Stimulated activated naive CD8-positive, alpha-beta T cell treated with anti-CD3 and anti-CD28 coated beads, Interleukin-15, Interleukin-2, amounts not matched to agents 100 ng/mL and 50 ng/mL, for 24 hours (primary cell): ENCODE data around the gene TMEM271.
"Not testable (repeated sequence)": the region's sequence is repeated elsewhere in the genome, so short reads cannot be mapped to it uniquely, and the experiment has no call there.

Experiments used
- H3K27ac Mint-ChIP-seq: one replicate; pipeline ENCODE4 v1.8.0; 2021; ENCODE audit warnings: mild to moderate bottlenecking, mixed read lengths
- H3K27me3 Mint-ChIP-seq: one replicate; pipeline ENCODE4 v1.8.0; 2021; ENCODE audit warnings: mixed read lengths
- H3K36me3 Mint-ChIP-seq: one replicate; pipeline ENCODE4 v1.8.0; 2021; ENCODE audit warnings: low read depth, mixed read lengths
- H3K4me1 Mint-ChIP-seq: one replicate; pipeline ENCODE4 v1.8.0; 2021; ENCODE audit warnings: low read depth, mixed read lengths
- H3K4me3 Mint-ChIP-seq: one replicate; pipeline ENCODE4 v1.8.0; 2021; ENCODE audit warnings: mild to moderate bottlenecking, mixed read lengths
- H3K9me3 Mint-ChIP-seq: one replicate; pipeline ENCODE4 v1.8.0; 2021; ENCODE audit warnings: mixed read lengths

The TMEM271 gene

DNA sequence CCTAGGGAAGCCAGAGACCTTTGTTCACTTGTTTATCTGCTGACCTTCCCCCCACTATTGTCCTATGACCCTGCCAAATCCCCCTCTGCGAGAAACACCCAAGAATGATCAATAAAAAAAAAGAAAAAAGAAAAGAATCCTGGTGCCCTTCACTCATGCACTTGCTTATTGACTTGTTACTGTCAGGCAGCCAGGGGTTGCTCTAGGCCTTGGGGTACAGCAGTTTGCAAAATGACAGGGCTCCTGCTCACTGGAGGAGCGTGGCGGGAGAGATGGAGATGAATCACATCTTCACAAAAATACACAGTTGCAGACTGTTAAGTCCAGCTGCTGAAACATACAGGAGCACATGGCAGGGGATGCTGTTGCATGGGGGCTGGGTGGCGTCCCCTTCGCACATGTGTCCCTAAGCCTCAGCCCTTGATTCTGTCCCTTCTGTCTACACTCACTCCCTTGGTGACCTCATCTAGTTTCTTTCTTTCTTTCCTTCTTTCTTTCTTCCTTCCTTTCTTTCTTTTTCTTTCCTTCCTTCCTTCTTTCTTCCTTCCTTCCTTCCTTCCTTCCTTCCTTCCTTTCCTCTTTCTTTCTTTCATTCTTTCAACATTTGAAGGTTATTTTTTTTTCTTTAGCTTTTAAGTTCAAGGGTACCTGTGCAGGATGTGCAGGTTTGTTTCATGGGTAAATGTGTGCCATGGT, 16.9 kb upstream of the TMEM271 start:
- H3K4me3 Mint-ChIP-seq, result no peak overlapping the region
- H3K36me3 Mint-ChIP-seq, result peaks cover 4% of the 10 kb centered on the region
- H3K4me1 Mint-ChIP-seq, result no peaks in the 10 kb centered on the region
- H3K27ac Mint-ChIP-seq, result no peak overlapping the region
- peaks cover 7% of the 10 kb centered on the region for H3K9me3 Mint-ChIP-seq
- H3K27me3 Mint-ChIP-seq, result peaks cover 58% of the 10 kb centered on the region

DNA sequence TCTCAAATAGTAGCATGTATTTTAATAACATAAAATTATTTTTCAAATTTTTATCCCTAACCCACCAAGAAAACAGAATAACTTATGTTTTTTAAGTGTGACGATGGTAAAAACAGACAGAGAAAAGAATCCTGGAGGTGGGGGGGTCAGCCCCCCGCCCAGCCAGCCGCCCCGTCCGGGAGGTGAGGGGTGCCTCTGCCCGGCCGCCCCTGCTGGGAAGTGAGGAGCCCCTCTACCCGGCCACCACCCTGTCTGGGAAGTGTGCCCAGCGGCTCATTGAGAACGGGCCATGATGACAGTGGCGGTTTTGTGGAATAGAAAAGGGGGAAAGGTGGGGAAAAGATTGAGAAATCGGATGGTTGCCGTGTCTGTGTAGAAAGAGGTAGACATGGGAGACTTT, 16.1 kb upstream of the TMEM271 start:
- H3K4me3 Mint-ChIP-seq, H3K27ac Mint-ChIP-seq, H3K36me3 Mint-ChIP-seq, H3K9me3 Mint-ChIP-seq, H3K4me1 Mint-ChIP-seq: not testable (repeated sequence)
- peaks cover 51% of the 10 kb centered on the region for H3K27me3 Mint-ChIP-seq

DNA sequence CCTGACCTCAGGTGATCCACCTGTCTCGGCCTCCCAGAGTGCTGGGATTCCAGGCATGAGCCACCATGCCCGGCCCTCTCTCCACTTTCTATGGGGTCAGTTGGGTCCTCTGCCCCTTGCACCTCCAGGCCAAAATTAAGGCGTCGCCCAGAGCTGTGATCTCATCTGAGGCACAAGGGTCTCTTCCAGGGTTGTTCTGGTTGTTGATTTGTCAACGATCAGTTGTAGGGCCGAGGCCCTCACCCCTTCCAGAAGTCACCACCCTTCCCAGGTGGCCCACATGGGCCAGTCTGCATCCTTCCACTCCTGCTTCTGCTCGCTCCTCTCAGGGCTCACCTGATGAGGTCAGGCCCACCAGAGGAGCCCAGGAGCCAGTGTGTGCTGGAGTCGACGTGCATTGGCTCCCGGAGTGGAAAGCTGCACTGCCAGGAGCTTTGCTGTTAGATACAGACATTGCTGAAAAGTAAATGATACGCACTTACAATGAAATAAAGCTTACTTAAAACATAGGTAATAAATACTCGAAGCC, 14.3 kb upstream of the TMEM271 start:
- Mint-ChIP-seq H3K4me3 (no peak overlapping the region), H3K9me3 (peaks cover 10% of the 10 kb centered on the region), H3K27ac (no peak overlapping the region), H3K36me3 (peaks cover 4% of the 10 kb centered on the region), H3K27me3 (peaks cover 48% of the 10 kb centered on the region), H3K4me1 (no peaks in the 10 kb centered on the region)

DNA sequence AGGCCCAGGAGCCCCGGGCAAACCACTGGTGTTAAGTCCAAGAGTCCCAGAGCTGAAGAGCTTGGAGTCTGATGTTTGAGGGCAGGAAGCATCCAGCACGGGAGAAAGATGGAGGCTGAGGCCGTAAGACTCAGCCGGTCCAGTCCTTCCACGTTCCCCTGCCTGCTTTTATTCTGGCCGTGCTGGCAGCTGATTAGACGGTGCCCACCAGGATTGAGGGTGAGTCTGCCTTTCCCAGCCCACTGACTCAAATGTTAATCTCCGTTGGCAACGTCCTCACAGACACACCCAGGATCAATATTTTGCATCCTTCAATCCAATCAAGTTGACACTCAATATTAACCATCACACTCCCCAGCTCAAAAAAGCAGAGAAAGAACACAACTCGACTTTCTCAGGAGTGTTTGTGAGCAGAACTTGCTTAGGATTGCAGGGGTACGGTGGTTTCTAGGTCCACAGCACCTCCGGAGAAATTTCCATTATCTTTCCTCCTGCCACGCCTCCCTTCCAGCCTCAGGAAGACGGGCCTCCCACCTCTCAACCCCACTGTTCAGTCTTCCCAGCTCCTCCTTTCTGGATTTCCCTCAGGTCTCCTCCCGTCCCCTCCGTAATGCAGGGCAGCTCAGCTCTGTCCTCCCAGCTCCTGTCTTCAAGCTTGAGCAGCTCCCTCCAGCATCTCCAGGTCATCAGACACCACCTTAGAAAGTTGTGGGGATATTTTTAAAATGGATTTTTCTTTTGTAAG, 13.3 kb upstream of the TMEM271 start:
- Mint-ChIP-seq H3K4me3 (no peak overlapping the region), H3K27me3 (peaks cover 40% of the 10 kb centered on the region), H3K27ac (no peak overlapping the region), H3K36me3 (peaks cover 5% of the 10 kb centered on the region), H3K4me1 (no peaks in the 10 kb centered on the region), H3K9me3 (peaks cover 8% of the 10 kb centered on the region)

DNA sequence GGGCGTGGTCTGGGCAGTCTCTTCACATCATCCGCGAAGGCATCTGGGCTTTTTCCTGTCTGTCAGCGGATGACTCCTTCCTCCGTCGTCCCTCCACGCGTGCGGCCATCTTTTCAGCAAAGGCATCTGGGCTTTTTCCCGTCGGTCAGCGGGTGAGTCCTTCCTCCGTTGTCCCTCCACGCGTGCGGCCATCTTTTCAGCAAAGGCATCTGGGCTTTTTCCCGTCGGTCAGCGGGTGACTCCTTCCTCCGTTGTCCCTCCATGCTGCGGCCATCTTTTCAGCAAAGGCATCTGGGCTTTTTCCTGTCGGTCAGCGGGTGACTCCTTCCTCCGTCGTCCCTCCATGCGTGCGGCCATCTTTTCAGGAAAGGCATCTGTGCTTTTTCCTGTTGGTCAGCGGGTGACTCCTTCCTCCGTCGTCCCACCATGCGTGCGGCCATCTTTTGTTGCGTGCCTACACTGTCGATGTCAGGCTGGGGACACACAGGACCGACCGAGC, 12.3 kb upstream of the TMEM271 start:
- peaks cover 44% of the 10 kb centered on the region for H3K27me3 Mint-ChIP-seq
- peaks cover 11% of the 10 kb centered on the region for H3K9me3 Mint-ChIP-seq
- H3K4me3 Mint-ChIP-seq, result no peak overlapping the region
- H3K27ac Mint-ChIP-seq, result no peak overlapping the region
- peaks cover 10% of the 10 kb centered on the region for H3K36me3 Mint-ChIP-seq
- H3K4me1 Mint-ChIP-seq, result no peaks in the 10 kb centered on the region

DNA sequence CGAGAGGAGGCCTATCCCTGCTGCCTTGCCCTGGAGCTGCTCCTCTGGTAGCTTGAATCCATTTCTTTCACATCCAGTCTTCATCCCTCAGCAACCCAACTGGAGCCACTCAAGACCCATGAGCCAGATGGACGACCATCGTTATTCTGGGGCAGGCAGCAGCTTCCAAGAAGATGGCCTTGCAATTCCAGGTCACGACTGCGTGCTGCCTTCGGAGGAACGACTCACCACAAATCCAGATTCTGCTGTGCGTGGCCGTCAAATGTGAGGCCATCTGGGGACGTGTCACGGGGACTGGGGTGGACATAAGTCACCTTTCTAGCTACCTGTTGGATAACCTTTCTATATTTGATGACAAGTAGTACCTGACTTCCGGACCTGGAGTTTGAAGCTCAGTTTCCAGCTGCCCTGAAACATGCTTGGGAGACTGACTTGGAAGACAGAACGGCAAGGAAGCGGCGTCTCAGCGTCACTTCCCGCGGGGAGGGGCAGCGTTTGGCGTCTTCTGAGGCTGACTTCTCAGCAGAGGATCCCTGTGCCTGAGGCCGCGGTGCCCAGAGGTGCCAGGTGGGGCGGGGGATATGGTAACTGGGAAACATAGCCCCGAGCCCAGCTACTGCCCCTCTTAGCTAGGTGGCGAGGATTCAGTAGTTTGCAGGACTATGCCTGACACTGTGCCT, 11.7 kb upstream of the TMEM271 start:
- peaks cover 10% of the 10 kb centered on the region for H3K36me3 Mint-ChIP-seq

DNA sequence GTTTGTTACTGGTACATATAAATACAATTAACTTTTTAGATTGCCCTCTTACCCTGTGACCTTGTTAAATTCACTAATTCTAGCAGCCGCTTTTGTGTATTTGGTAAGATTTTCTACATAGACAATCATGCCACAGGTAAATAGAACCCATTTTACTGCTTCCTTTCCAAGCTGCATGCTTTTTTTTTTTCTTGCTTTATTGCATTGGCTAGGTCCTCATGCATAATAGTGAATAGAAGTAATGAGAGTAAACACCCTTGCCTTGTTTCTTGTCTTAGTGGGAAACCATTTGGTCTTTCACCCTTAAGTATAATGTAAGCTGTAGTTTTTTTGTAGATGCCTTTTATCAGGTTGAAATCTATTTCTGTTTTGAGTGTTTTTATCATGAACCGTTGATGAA, 7.7 kb upstream of the TMEM271 start:
- H3K36me3 Mint-ChIP-seq, result peaks cover 10% of the 10 kb centered on the region
- peaks cover 62% of the 10 kb centered on the region for H3K27me3 Mint-ChIP-seq
- peaks cover 11% of the 10 kb centered on the region for H3K9me3 Mint-ChIP-seq
- no peak overlapping the region for H3K4me3 Mint-ChIP-seq
- H3K4me1 Mint-ChIP-seq, result no peaks in the 10 kb centered on the region
- no peak overlapping the region for H3K27ac Mint-ChIP-seq

More for the DNA sequence above, 11.7 kb upstream of the TMEM271 start:
- H3K4me1 Mint-ChIP-seq, result no peaks in the 10 kb centered on the region
- no peak overlapping the region for H3K4me3 Mint-ChIP-seq
- peaks cover 11% of the 10 kb centered on the region for H3K9me3 Mint-ChIP-seq
- H3K27ac Mint-ChIP-seq, result no peak overlapping the region
- peaks cover 48% of the 10 kb centered on the region for H3K27me3 Mint-ChIP-seq

DNA sequence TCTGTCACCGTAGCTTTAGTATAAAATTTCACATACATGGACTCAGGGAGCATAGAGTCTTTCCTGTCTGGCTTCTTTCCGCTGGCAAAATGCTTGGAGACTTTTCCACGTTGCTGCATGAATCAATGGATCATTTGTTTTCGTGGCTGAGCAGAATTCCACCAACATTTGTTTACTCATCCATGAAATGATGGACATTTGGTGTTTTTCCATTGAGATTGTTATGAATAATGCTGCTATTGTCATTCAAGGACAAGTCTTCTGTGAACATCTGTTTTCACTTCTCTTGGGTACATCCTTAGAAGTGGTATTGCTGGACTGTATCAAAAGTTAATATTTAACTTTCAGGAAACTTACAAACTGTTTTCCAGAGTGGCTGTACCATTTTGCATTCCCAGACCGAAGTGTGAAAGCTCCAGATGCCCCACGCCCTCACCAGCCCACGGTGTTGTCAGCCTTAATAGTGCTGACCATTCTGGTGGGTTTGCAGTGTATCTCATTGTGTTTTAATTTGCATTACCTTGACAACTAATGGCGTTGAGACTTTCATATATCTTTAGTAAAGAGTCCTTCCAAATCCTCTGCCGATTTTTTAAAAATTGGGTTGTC, 5.8 kb upstream of the TMEM271 start:
- Mint-ChIP-seq H3K27me3 (peaks cover 75% of the 10 kb centered on the region), H3K9me3 (peaks cover 11% of the 10 kb centered on the region), H3K4me1 (peaks cover 8% of the 10 kb centered on the region), H3K4me3 (no peak overlapping the region), H3K36me3 (peaks cover 6% of the 10 kb centered on the region), H3K27ac (no peak overlapping the region)

DNA sequence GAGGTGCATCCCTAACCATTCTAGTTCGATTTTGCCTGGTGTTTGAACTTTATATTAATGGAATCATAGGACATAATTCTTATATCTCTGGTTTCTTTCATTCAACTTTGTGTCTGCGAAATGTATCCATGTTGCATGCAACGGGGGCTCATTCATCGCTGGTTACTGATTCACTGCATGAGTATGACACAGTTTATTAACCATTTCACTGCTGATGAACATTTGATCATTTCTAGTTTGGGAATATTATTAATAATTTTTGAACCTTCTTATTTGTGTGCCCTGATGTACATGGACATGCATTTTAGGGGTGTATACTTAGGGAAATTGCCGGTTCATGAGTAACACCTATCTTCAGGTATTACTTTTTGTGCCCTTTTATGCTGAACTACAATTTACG, 5.1 kb upstream of the TMEM271 start:
- Mint-ChIP-seq H3K4me3 (no peak overlapping the region), H3K27me3 (peaks cover 70% of the 10 kb centered on the region), H3K9me3 (peaks cover 11% of the 10 kb centered on the region), H3K36me3 (peaks cover 6% of the 10 kb centered on the region), H3K27ac (no peak overlapping the region), H3K4me1 (peaks cover 9% of the 10 kb centered on the region)

DNA sequence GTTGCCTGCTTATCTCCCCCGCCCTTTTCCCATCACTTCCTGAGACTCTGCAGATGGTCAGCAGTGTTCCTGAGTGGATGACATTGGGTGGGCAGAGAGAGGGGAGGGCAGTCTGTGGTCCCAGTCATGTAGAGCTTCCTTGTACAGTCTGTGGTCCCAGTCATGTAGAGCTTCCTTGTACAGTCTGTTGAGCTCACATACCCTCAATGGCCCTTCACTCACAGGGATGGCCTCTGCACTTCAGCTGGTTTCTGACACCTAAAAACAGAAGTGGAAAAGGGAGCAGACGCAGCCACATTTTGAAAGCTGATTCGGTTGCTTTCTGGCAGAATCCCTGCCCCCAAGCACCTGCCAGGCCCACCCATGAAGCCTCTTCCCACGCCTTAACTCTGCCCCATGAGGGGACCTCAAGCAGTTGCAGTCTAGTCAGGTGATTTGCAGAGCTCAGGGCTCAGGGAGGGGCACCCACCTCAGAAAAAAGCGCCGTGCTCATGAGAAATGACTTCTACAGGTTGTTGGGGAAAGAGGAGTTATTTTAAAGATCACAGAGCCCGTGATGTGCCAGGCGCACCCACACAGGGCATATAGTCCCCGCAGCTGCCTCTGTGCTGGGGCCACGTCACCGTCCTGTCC, 3.6 kb upstream of the TMEM271 start:
- Mint-ChIP-seq H3K4me1 (peaks cover 9% of the 10 kb centered on the region), H3K27me3 (peaks cover 61% of the 10 kb centered on the region), H3K4me3 (no peak overlapping the region), H3K36me3 (peaks cover 6% of the 10 kb centered on the region), H3K27ac (no peak overlapping the region), H3K9me3 (peaks cover 7% of the 10 kb centered on the region)

DNA sequence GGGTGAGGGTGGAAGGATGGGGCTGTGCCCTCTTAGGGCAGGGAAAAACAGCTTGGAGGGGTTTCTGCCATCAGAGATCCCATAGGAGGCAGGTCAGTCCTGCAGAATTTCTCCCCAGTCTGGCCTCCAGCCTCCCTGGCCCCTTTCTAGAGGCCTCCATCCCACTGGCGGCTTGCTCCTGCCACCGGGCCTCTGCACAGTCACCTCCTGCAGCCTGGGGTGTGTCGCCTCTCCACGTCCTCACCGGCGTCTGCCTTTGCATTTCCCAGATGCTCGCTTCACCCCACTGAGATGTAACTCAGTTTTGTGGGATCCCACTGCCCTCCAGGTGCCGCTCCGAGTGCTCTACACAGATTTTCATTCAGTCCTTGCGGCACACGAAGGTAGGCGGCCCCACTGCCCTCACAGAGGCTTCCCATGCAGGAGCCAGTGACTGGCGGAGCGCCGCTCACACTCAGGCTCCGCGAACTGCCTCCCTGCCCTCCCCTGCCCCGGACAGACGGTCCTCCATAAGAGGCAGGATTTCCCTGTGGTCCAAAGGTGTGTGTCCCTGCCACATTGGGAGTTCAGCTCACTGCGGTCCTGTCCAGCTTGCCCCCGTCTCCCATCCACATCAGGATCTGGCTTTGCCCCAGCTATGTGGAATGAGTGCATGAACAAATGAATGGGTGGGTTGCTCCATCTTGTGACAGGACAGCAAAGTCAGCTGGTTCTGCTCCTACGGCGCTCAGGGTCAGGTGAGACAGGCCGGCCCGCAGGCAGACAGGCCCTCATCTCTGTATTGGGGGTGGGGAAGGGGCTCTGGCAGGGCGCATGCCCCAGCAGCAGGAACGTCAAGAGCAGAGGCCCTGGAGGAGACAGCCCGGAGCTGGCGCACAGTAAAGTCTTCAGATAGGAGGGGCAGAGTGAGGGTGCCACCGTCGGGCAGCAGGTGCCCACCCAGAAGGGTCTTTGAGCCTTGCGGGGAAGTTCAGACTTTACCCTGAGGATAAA, 2.7 kb upstream of the TMEM271 start:
- Mint-ChIP-seq H3K36me3 (peaks cover 3% of the 10 kb centered on the region), H3K4me1 (peaks cover 13% of the 10 kb centered on the region), H3K27me3 (peaks cover 63% of the 10 kb centered on the region), H3K9me3 (no peaks in the 10 kb centered on the region), H3K4me3 (no peak overlapping the region), H3K27ac (no peak overlapping the region)

DNA sequence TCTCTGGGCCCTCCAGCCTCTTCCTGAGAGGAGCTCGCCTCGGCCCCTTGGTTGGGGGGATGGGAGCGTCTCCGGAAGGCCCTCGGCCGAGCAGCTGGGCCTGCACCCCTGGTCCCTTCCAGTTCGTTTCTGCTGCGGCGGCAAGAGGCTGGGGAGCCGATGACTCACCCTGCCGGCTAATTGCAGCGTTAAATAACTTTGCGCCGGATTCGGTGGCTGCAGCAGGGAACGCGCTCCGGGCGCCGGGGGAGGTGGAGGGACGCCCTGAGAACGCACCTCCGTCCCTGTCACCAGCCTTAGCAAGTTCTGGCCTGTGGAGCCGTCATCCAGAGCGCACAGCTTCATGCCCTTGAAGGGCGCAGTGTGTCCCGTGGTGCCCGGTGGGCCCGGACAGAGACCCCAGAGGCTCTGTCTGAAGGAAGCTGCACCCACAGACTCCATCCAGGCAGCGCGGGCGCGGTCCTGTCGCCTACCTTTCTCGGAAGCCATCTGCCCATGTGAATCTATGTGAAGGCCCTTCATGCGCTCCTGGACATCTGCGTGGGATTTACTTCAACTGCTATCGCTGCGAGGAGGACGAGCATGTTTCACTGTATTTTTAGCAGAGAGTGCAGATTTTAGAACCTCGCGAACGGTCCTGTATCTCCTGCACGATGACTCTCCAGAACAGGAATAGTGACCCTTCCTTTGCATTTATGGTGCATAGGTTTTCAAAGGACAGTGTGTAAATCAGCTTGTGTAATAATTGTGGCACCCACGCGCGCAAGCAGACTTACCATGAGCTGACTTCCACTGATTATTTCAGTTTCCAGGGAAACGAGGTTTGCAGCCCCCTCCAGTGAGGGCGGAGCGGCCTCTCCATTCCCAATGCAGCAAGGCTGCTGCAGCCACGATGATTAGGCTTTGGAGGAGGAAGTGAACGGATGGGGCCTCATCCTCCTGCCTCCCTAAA, 1.7 kb upstream of the TMEM271 start:
- peaks cover 66% of the 10 kb centered on the region for H3K27me3 Mint-ChIP-seq
- H3K36me3 Mint-ChIP-seq, result peaks cover 3% of the 10 kb centered on the region
- peak overlapping the region; percentile 18 for H3K27ac Mint-ChIP-seq
- H3K4me3 Mint-ChIP-seq, result no peak overlapping the region
- H3K9me3 Mint-ChIP-seq, result no peaks in the 10 kb centered on the region
- H3K4me1 Mint-ChIP-seq, result peaks cover 13% of the 10 kb centered on the region
